IMR-90 (cell line): Measurements from ENCODE around the gene CEP83. TPM values are rescaled to one million over a fixed set of nuclear protein-coding genes. Genes with fewer than 3 reads are reported as not detected.

Source experiments
- ATAC-seq: fragments of 200-7000 bp; cut with Tn5 transposase; 2 replicates; pipeline ENCODE4 v1.9.1; 2020; ENCODE audit warnings: low read depth, mild to moderate bottlenecking, moderate library complexity
- BruUV-seq: library from RNA; stranded (reverse); fragments of 400-500 nt; replicated peaks from 2 replicates; lab custom pipeline; 2021; lab: Mats Ljungman, UMichigan
- CTCF ChIA-PET: fragments of 300-600 bp; formaldehyde crosslinking; extraction: SDS; loops from one replicate; lab custom pipeline; 2021; ENCODE audit warnings: antibody characterized with exemption; lab: Yijun Ruan, JAX
- POLR2A ChIA-PET: fragments of 300-600 bp; sonication (Branson Sonifier 250); formaldehyde crosslinking; loops from one replicate; lab custom pipeline; 2022; ENCODE audit warnings: antibody characterized with exemption; ENCODE audit not compliant: unreplicated experiment; lab: Charles Lee
- DNase-seq: peaks from one replicate; pipeline ENCODE4 v3.0.0; 2013
- H2AFZ ChIP-seq: replicated peaks from 2 replicates; pipeline ENCODE3; 2013; ENCODE audit warnings: low read length, mild to moderate bottlenecking; ENCODE audit not compliant: poor library complexity
- H2AK5ac ChIP-seq: 2 replicates; pipeline ENCODE4 v1.6.1; 2013; ENCODE audit warnings: low read depth, low read length, inconsistent platforms
- H2AK9ac ChIP-seq: replicated peaks from 2 replicates; pipeline ENCODE3; 2013; ENCODE audit warnings: mild to moderate bottlenecking, low read depth, low read length, moderate library complexity; ENCODE audit not compliant: poor library complexity
- H2BK120ac ChIP-seq: 2 replicates; pipeline ENCODE4 v1.6.1; 2013; ENCODE audit warnings: low read depth, low read length, inconsistent platforms
- H2BK15ac ChIP-seq: 3 replicates; pipeline ENCODE4 v1.6.1; 2013; ENCODE audit warnings: low read depth, low read length, inconsistent platforms
- H2BK20ac ChIP-seq: 2 replicates; pipeline ENCODE4 v1.6.1; 2013; ENCODE audit warnings: low read depth, mild to moderate bottlenecking, inconsistent platforms, low read length, moderate library complexity
- H2BK5ac ChIP-seq: 2 replicates; pipeline ENCODE4 v1.6.1; 2013; ENCODE audit warnings: mild to moderate bottlenecking, low read depth, low read length, inconsistent platforms; ENCODE audit not compliant: poor library complexity, severe bottlenecking
- H3K14ac ChIP-seq: replicated peaks from 2 replicates; pipeline ENCODE4 v1.6.1; 2013; ENCODE audit warnings: low read depth, low read length, inconsistent platforms
- H3K18ac ChIP-seq: 2 replicates; pipeline ENCODE4 v1.6.1; 2013; ENCODE audit warnings: low read depth, low read length, control low read depth
- H3K23ac ChIP-seq: 2 replicates; pipeline ENCODE4 v1.6.1; 2013; ENCODE audit warnings: low read depth, low read length, inconsistent platforms
- H3K27ac ChIP-seq: 2 replicates; pipeline ENCODE4 v1.5.1; 2013; ENCODE audit warnings: mild to moderate bottlenecking, control low read depth, low read length; ENCODE audit not compliant: insufficient read depth
- H3K27me3 ChIP-seq: 2 replicates; pipeline ENCODE4 v1.6.1; 2013; ENCODE audit warnings: low read length; ENCODE audit not compliant: control insufficient read depth, insufficient read depth
- H3K36me3 ChIP-seq: 2 replicates; pipeline ENCODE4 v1.6.1; 2013; ENCODE audit warnings: low read length, mixed read lengths; ENCODE audit not compliant: control insufficient read depth, insufficient read depth
- H3K4ac ChIP-seq: 2 replicates; pipeline ENCODE4 v1.6.1; 2013; ENCODE audit warnings: low read depth, low read length, inconsistent platforms
- H3K4me1 ChIP-seq: 2 replicates; pipeline ENCODE4 v1.6.1; 2013; ENCODE audit warnings: low read length, mixed read lengths; ENCODE audit not compliant: control insufficient read depth, insufficient read depth
- H3K4me2 ChIP-seq: 2 replicates; pipeline ENCODE4 v1.6.1; 2013; ENCODE audit warnings: low read depth, mild to moderate bottlenecking, control low read depth, low read length, moderate library complexity
- H3K4me3 ChIP-seq: 2 replicates; pipeline ENCODE4 v1.5.1; 2013; ENCODE audit warnings: low read depth, mild to moderate bottlenecking, control low read depth, low read length, moderate library complexity; ENCODE audit not compliant: insufficient read depth
- H3K56ac ChIP-seq: 2 replicates; pipeline ENCODE4 v1.6.1; 2013; ENCODE audit warnings: low read length, inconsistent platforms; ENCODE audit not compliant: insufficient read depth; ENCODE audit errors: extremely low read depth
- H3K79me1 ChIP-seq, 2 experiments: 2 replicates each; pipeline ENCODE4 v1.6.1; 2013; ENCODE audit warnings: low read length in 2 of 2, inconsistent platforms in 1 of 2, low read depth in 1 of 2
- H3K9ac ChIP-seq: 2 replicates; pipeline ENCODE4 v1.6.1; 2013; ENCODE audit warnings: low read depth, low read length, control low read depth
- H3K9me1 ChIP-seq: 2 replicates; pipeline ENCODE4 v1.6.1; 2013; ENCODE audit warnings: low read length, inconsistent platforms; ENCODE audit not compliant: insufficient read depth
- H3K9me3 ChIP-seq: 2 replicates; pipeline ENCODE4 v1.6.1; 2013; ENCODE audit warnings: low read length; ENCODE audit not compliant: control insufficient read depth, insufficient read depth
- H4K20me1 ChIP-seq: 2 replicates; pipeline ENCODE4 v1.6.1; 2013; ENCODE audit warnings: low read length, inconsistent platforms; ENCODE audit not compliant: insufficient read depth
- H4K5ac ChIP-seq: 2 replicates; pipeline ENCODE4 v1.6.1; 2013; ENCODE audit warnings: mild to moderate bottlenecking, low read depth, low read length, control low read depth
- H4K8ac ChIP-seq, 2 experiments: 2 replicates each; pipeline ENCODE4 v1.6.1; 2013; ENCODE audit warnings: low read depth in 2 of 2, low read length in 2 of 2, control low read depth in 1 of 2, inconsistent platforms in 1 of 2
- H4K91ac ChIP-seq: 2 replicates; pipeline ENCODE4 v1.6.1; 2013; ENCODE audit warnings: low read depth, low read length, inconsistent platforms; ENCODE audit not compliant: insufficient read depth
- CHD1 ChIP-seq: IDR thresholded peaks from 2 replicates; pipeline ENCODE4 v1.6.1; 2012; ENCODE audit warnings: low read depth, low read length, improper control_type of control experiment
- POLR2A ChIP-seq: IDR thresholded peaks from 2 replicates; pipeline ENCODE4 v1.6.1; 2012; ENCODE audit warnings: mild to moderate bottlenecking, low read depth, low read length
- RCOR1 ChIP-seq: IDR thresholded peaks from 2 replicates; pipeline ENCODE4 v1.6.1; 2012; ENCODE audit warnings: mild to moderate bottlenecking, low read length, improper control_type of control experiment; ENCODE audit not compliant: insufficient replicate concordance
- SMC3 ChIP-seq: fragments of 150-350 bp; IDR thresholded peaks from 2 replicates; pipeline ENCODE4 v1.6.1; 2016; ENCODE audit warnings: low read depth, mild to moderate bottlenecking, antibody characterized with exemption, low read length, moderate library complexity
- USF2 ChIP-seq: fragments of 150-350 bp; IDR thresholded peaks from 2 replicates; pipeline ENCODE4 v1.6.1; 2017; ENCODE audit warnings: mild to moderate bottlenecking, antibody characterized with exemption, low read length, low read depth
- WGBS, 2 experiments: methylation state at CpG; one replicate each; pipeline versions ENCODE4 v1.1.5 to v1.1.7; 2013; ENCODE audit warnings: missing lambda C conversion rate in 2 of 2; ENCODE audit not compliant: insufficient read length in 1 of 2; ENCODE audit errors: extremely low coverage in 2 of 2; 5-methylcytosine and 5-hydroxymethylcytosine counted together
- dilution Hi-C: fragments of 300-500 bp; cut with HindIII; formaldehyde crosslinking; loops from one replicate; pipeline ENCODE4 v1.14.3; 2018; ENCODE audit warnings: low sequenced_read_pairs; ENCODE audit not compliant: unreplicated experiment
- in situ Hi-C: fragments of 300-500 bp; cut with MboI; formaldehyde crosslinking; loops from 3 replicates; pipeline ENCODE4 v1.14.3; 2019; ENCODE audit warnings: low sequenced_read_pairs, inconsistent platforms, mixed read lengths
- intact Hi-C: fragments of 100-400 bp; cut with micrococcal nuclease; formaldehyde crosslinking; loops from 2 replicates; pipeline ENCODE4 v1.10.0; 2022
- polyA plus RNA-seq, 3 experiments: library from polyadenylated mRNA; depleted of rRNA; stranded (reverse); fragments of >200 nt; gene quantifications; 2 replicates each; pipeline ENCODE4 v1.2.3, GENCODE V29; 2012; ENCODE audit warnings: low replicate concordance in 1 of 3
- total RNA-seq: library from RNA; depleted of rRNA; stranded (reverse); fragments of >200 nt; gene quantifications from 2 replicates; pipeline ENCODE4 v1.2.3, GENCODE V29; 2012
- TF ChIP-seq, protein P1 (sequence below): fragments of 150-350 bp; IDR thresholded peaks from 2 replicates; pipeline ENCODE4 v1.6.1; 2016; ENCODE audit warnings: low read depth, mild to moderate bottlenecking, low read length, moderate library complexity, borderline replicate concordance

The CEP83 gene
- total and polyA plus RNA-seq, 2 of the 4 experiments (the other 2 are of a cell fraction) = 3.9 to 8.9 TPM

GRCh38 chr12:94380507-94380906, 79.2 kb downstream of the CEP83 start:
- Histone ChIP-seq H4K91ac (no peak overlapping the region), H3K36me3 (no peaks in the 10 kb centered on the region), H2AK5ac (no peak overlapping the region), H2BK15ac (no peak overlapping the region), H3K27me3 (no peaks in the 10 kb centered on the region), H3K27ac (no peak overlapping the region), H3K9me3 (no peaks in the 10 kb centered on the region), H3K56ac (no peak overlapping the region), H3K4ac (no peak overlapping the region), H2AK9ac (no peak overlapping the region), H2BK120ac (no peak overlapping the region), H3K9ac (no peak overlapping the region), H3K23ac (no peak overlapping the region), H3K9me1 (no peaks in the 10 kb centered on the region), H4K8ac (no peak overlapping the region), H2BK20ac (no peak overlapping the region), H3K4me1 (0 out of 2 replicates have a peak, but pooled peaks cover 2% of the 10 kb centered on the region), H4K5ac (no peak overlapping the region), H3K4me3 (no peak overlapping the region), H3K79me1 (no peaks in the 10 kb centered on the region), H3K14ac (0 out of 2 replicates have a peak overlapping the region, but pooled peaks have one; percentile 6), H4K20me1 (no peaks in the 10 kb centered on the region), H2AFZ (no peak overlapping the region), H3K4me2 (no peak overlapping the region), H3K18ac (no peak overlapping the region), H2BK5ac (no peak overlapping the region)
- in situ Hi-C loops = no loop called here
- dilution Hi-C loops = no loop called here
- WGBS, 2 experiments = no CpG with 5 or more reads among the region's 2 CpGs
- no peak for DNase-seq
- CTCF ChIA-PET = interaction anchor here (0.6 to 1.2 kb wide), 3 partner anchors 12 to 27 kb away, joined by 3 to 4 read pairs (median 3); no protein-coding TSS in a partner anchor
- POLR2A ChIA-PET = no interaction called here
- BruUV-seq = no TSS peak
- ATAC-seq = no peak
- TF ChIP-seq SMC3 (no peak), USF2 (no peak), POLR2A (no peak), CHD1 (no peak), RCOR1 (no peak)
- TF ChIP-seq, protein P1, sequence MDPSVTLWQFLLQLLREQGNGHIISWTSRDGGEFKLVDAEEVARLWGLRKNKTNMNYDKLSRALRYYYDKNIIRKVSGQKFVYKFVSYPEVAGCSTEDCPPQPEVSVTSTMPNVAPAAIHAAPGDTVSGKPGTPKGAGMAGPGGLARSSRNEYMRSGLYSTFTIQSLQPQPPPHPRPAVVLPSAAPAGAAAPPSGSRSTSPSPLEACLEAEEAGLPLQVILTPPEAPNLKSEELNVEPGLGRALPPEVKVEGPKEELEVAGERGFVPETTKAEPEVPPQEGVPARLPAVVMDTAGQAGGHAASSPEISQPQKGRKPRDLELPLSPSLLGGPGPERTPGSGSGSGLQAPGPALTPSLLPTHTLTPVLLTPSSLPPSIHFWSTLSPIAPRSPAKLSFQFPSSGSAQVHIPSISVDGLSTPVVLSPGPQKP = no peak
- intact Hi-C loops = no loop called here
